ENCODE data around the gene RANBP9.

Gene RANBP9

GRCh38 chr6:13672904-13673303, 38.7 kb downstream of the RANBP9 start:
- Histone ChIP-seq H3K4me1 (peaks cover 0 to 36% (median 4%) of the 10 kb centered on the region in 4 donors), H3K36me3 (no peaks in the 10 kb centered on the region), H3K27me3 (no peaks in the 10 kb centered on the region), H3K4me3 (no peak overlapping the region), H3K9me3 (peaks cover 0 to 5% (median 3%) of the 10 kb centered on the region in 3 donors), H3K27ac (no peak overlapping the region)
- intact Hi-C loops (cut with DNase I; ENCODE audit: low total_unique reads), result no loop called here
- TF ChIP-seq, protein P1, sequence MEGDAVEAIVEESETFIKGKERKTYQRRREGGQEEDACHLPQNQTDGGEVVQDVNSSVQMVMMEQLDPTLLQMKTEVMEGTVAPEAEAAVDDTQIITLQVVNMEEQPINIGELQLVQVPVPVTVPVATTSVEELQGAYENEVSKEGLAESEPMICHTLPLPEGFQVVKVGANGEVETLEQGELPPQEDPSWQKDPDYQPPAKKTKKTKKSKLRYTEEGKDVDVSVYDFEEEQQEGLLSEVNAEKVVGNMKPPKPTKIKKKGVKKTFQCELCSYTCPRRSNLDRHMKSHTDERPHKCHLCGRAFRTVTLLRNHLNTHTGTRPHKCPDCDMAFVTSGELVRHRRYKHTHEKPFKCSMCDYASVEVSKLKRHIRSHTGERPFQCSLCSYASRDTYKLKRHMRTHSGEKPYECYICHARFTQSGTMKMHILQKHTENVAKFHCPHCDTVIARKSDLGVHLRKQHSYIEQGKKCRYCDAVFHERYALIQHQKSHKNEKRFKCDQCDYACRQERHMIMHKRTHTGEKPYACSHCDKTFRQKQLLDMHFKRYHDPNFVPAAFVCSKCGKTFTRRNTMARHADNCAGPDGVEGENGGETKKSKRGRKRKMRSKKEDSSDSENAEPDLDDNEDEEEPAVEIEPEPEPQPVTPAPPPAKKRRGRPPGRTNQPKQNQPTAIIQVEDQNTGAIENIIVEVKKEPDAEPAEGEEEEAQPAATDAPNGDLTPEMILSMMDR (IDR thresholded peaks at IDR 0.05), result no peak
- DNase-seq, result no peak

GRCh38 chr6:13671548-13672127, 40.0 kb downstream of the RANBP9 start:
- DNase-seq, result no peak
- no peak overlapping the region for H3K27ac ChIP-seq

DNA sequence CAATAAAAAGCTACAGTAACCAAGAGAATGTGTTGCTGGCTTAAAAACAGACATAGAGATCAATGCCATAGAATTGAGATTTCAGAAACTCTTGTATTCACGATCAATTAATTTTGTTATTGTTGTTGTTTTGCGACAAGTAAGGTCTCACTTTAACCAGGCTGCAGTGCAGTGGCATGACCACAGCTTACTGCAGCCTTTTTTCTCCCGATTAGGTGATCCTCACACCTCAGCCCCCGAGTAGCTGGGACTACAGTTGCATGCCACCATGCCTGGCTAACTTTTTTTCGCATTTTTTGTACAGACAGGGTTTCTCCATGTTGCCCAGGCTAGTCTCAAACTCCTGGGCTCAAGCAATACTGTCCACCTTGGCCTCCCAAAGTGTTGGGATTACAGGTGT, 42.2 kb downstream of the RANBP9 start:
- Histone ChIP-seq H3K4me3 (no peak overlapping the region), H3K36me3 (no peaks in the 10 kb centered on the region), H3K27ac (no peak overlapping the region), H3K4me1 (peaks cover 0 to 42% (median 5%) of the 10 kb centered on the region in 4 donors), H3K9me3 (no peaks in the 10 kb centered on the region), H3K27me3 (no peaks in the 10 kb centered on the region)
- DNase-seq, result no peak
- TF ChIP-seq, protein P1 (IDR thresholded peaks at IDR 0.05), result no peak
- intact Hi-C loops (cut with DNase I; ENCODE audit: low total_unique reads), result no loop called here

More at GRCh38 chr6:13671548-13672127, 40.0 kb downstream of the RANBP9 start:
- no peak overlapping the region for H3K4me3 ChIP-seq
- intact Hi-C loops (cut with DNase I; ENCODE audit: low total_unique reads), result no loop called here
- peaks cover 0 to 41% (median 5%) of the 10 kb centered on the region in 4 donors for H3K4me1 ChIP-seq
- no peaks in the 10 kb centered on the region for H3K27me3 ChIP-seq
- TF ChIP-seq, protein P1 (IDR thresholded peaks at IDR 0.05), result no peak
- H3K9me3 ChIP-seq, result no peaks in the 10 kb centered on the region
- no peaks in the 10 kb centered on the region for H3K36me3 ChIP-seq

DNA sequence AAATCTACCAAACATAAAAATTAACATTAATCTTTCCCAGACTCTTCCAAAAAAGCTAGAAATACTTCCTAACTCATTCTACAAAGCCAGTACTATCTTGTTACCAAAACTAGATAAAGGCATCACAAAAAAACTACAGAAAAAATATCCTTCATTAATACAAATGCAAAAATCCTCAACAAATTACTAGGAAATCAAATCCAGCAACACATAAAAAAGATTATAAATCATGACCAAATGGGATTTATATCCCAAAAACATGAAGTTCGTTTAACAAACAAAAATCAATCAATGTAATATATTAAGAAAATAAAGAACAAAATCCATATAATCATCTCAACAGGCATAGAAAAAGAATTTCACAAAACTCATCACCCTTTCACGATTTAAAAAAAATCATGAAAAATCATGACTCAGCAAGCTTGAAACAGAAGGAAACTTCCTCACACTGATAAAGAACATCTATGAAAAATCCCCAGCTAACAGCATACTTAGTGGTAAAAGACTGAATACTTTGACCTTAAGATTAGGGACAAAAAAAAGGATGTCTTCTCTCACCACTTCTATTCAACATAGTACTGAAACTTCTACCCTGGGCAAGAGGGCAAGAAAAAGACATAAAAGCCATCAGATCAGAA, 43.2 kb downstream of the RANBP9 start:
- Histone ChIP-seq H3K4me1 (peaks cover 0 to 49% (median 5%) of the 10 kb centered on the region in 4 donors), H3K27me3 (no peaks in the 10 kb centered on the region), H3K4me3 (no peak overlapping the region), H3K27ac (no peak overlapping the region), H3K36me3 (no peaks in the 10 kb centered on the region), H3K9me3 (no peaks in the 10 kb centered on the region)
- intact Hi-C loops (cut with DNase I; ENCODE audit: low total_unique reads), result no loop called here
- no peak for DNase-seq
- TF ChIP-seq, protein P1 (IDR thresholded peaks at IDR 0.05), result no peak

GRCh38 chr6:13667655-13668054, 44.0 kb downstream of the RANBP9 start:
- DNase-seq, result no peak
- Histone ChIP-seq H3K27me3 (no peaks in the 10 kb centered on the region), H3K36me3 (no peaks in the 10 kb centered on the region), H3K27ac (no peak overlapping the region), H3K9me3 (no peaks in the 10 kb centered on the region), H3K4me3 (no peak overlapping the region), H3K4me1 (peaks cover 0 to 49% (median 5%) of the 10 kb centered on the region in 4 donors)
- TF ChIP-seq, protein P1 (IDR thresholded peaks at IDR 0.05), result no peak
- intact Hi-C loops (cut with DNase I; ENCODE audit: low total_unique reads), result no loop called here
